Gastrocnemius medialis (tissue), 4 donors: ENCODE data around the gene FLT1.

Experiments
- CTCF ChIP-seq, 5 experiments: fragments of 450-650 bp in 3 of 5; fragments of 200-600 bp in 2 of 5; sonication (generic) in 2 of 5; IDR thresholded peaks in 4 of 5; conservative IDR thresholded peaks in 1 of 5; 1 replicate in 4 of 5; 2 replicates in 1 of 5; pipeline ENCODE4 v1.5.1; 2016 to 2019; ENCODE audit warnings: antibody characterized with exemption in 5 of 5, mild to moderate bottlenecking in 3 of 5, moderate library complexity in 3 of 5
- POLR2A ChIP-seq, 2 donors: fragments of 450-650 bp; IDR thresholded peaks; one replicate each; pipeline ENCODE4 v1.6.1; 2017; ENCODE audit warnings: antibody characterized with exemption in 2 of 2, mild to moderate bottlenecking in 2 of 2, moderate library complexity in 2 of 2

DNA sequence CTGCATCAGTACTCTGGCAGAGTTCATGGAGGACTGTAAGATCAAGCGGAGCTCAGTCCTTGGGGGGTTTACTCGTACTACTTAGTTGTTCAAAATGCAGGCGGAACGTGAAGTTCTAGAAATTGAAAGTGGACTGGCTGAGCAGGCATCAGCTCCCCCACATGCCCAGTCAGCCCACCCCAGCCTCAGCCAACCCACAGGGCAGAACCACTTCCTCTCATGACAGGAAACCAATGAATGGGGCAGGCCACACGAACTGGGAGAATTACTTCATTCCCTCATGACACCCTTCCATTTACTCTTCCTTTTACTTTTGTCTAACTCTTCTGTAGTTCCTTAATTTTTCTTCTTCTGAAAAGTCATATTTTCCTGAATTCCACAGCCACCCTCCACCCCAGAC, 71.9 kb downstream of the FLT1 start:
- TF ChIP-seq CTCF (IDR thresholded peaks at IDR 0.05 in 4 of 5, conservative IDR thresholded peaks at IDR 0.05 in 1 of 5) (no peak), POLR2A (IDR thresholded peaks at IDR 0.05) (no peak)
